SU-DHL-6 (cell line): ENCODE measurements around the gene SCYL2.
A peak's percentile ranks its signal among the peaks of the same experiment; 100 is the strongest.

Source experiments
- H2AFZ ChIP-seq: fragments of 200-600 bp; sonication (generic); 2 replicates; pipeline ENCODE4 v1.6.1; 2014; ENCODE audit warnings: low read depth, mild to moderate bottlenecking, moderate library complexity, mixed read lengths, antibody characterized with exemption, low read length; ENCODE audit not compliant: severe bottlenecking
- H3F3A ChIP-seq: fragments of 200-600 bp; shearing (Covaris generic); 2 replicates; pipeline ENCODE4 v1.6.0; 2016; ENCODE audit warnings: antibody characterized with exemption, mild to moderate bottlenecking; ENCODE audit not compliant: insufficient read depth
- H3K27ac ChIP-seq: fragments of 200-600 bp; sonication (generic); 2 replicates; pipeline ENCODE4 v1.5.1; 2016; ENCODE audit warnings: low read depth, mild to moderate bottlenecking, low read length, moderate library complexity, mixed read lengths
- H3K27me3 ChIP-seq: fragments of 200-600 bp; sonication (generic), shearing (Covaris generic); 2 replicates; pipeline ENCODE4 v1.6.0; 2014; ENCODE audit warnings: mild to moderate bottlenecking, low read length
- H3K36me3 ChIP-seq: fragments of 200-600 bp; sonication (generic); 2 replicates; pipeline ENCODE4 v1.6.1; 2014; ENCODE audit warnings: mild to moderate bottlenecking, low read length, mixed read lengths
- H3K4me2 ChIP-seq: fragments of 300-600, 200-600 bp; shearing (Covaris generic), sonication (generic); 2 replicates; pipeline ENCODE4 v1.6.0; 2014; ENCODE audit warnings: low read length, low read depth, mild to moderate bottlenecking; ENCODE audit not compliant: poor library complexity, severe bottlenecking
- H3K4me3 ChIP-seq: fragments of 200-600 bp; sonication (generic); 2 replicates; pipeline ENCODE4 v1.5.1; 2014; ENCODE audit warnings: antibody characterized with exemption, low read length, mild to moderate bottlenecking, mixed read lengths; ENCODE audit not compliant: insufficient read depth, poor library complexity, severe bottlenecking
- H3K79me2 ChIP-seq: fragments of 200-600 bp; sonication (generic); 2 replicates; pipeline ENCODE4 v1.6.1; 2014; ENCODE audit warnings: mild to moderate bottlenecking, low read length, moderate library complexity; ENCODE audit not compliant: insufficient read depth
- H3K9ac ChIP-seq: fragments of 200-600 bp; sonication (generic); 2 replicates; pipeline ENCODE4 v1.7.0; 2014; ENCODE audit warnings: mild to moderate bottlenecking, low read length
- H3K9me2 ChIP-seq: fragments of 200-600 bp; sonication (generic); replicated peaks from 2 replicates; pipeline ENCODE4 v1.6.1; 2014; ENCODE audit warnings: low read length; ENCODE audit not compliant: insufficient read depth
- H3K9me3 ChIP-seq: fragments of 200-600 bp; sonication (generic); 2 replicates; pipeline ENCODE4 v1.6.1; 2014; ENCODE audit warnings: low read length, mixed read lengths; ENCODE audit not compliant: insufficient read depth
- H4K20me1 ChIP-seq: fragments of 200-600 bp; sonication (generic); 2 replicates; pipeline ENCODE4 v1.6.1; 2014; ENCODE audit warnings: low read depth, mild to moderate bottlenecking, antibody characterized with exemption, low read length, moderate library complexity, mixed read lengths
- EZH2phosphoT487 ChIP-seq: fragments of 200-600 bp; sonication (generic), shearing (Covaris generic); conservative IDR thresholded peaks from 2 replicates; pipeline ENCODE4 v1.6.1; 2018; ENCODE audit warnings: mild to moderate bottlenecking, antibody characterized with exemption, low read length, moderate library complexity, mixed read lengths
- TF ChIP-seq, protein P1 (sequence below): fragments of 200-600 bp; sonication (generic); IDR thresholded peaks from one replicate; pipeline ENCODE4 v1.5.1; 2017; ENCODE audit warnings: antibody characterized with exemption, mild to moderate bottlenecking, low read length, moderate library complexity; ENCODE audit not compliant: insufficient read depth, poor library complexity, severe bottlenecking

The SCYL2 gene

DNA sequence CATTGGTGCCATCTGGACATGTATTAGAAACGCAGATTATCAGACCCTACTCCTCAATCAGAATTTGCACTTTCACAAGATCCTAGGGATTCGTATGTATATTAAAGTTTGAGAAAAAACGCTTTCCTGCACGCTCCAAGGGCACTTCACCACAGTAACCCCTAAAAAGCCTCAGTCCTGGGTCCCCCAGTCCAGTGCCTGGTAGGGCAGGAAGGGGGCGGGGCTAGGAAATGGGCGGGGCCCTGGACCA is 467 bp upstream of the SCYL2 start:
- Histone ChIP-seq H3K9ac (peak overlapping the region; percentile 90), H3F3A (no peaks in the 10 kb centered on the region), H3K36me3 (no peaks in the 10 kb centered on the region; the same call in 1 of the 2 replicates), H3K9me2 (no peaks in the 10 kb centered on the region), H4K20me1 (peaks cover 14% of the 10 kb centered on the region), H2AFZ (peak overlapping the region; percentile 87), H3K4me3 (peak overlapping the region; percentile 91), H3K27ac (peak overlapping the region; percentile 59), H3K9me3 (no peaks in the 10 kb centered on the region), H3K79me2 (peaks cover 39% of the 10 kb centered on the region), H3K4me2 (peak overlapping the region; percentile 91), H3K27me3 (no peaks in the 10 kb centered on the region)
- TF ChIP-seq, protein P1, sequence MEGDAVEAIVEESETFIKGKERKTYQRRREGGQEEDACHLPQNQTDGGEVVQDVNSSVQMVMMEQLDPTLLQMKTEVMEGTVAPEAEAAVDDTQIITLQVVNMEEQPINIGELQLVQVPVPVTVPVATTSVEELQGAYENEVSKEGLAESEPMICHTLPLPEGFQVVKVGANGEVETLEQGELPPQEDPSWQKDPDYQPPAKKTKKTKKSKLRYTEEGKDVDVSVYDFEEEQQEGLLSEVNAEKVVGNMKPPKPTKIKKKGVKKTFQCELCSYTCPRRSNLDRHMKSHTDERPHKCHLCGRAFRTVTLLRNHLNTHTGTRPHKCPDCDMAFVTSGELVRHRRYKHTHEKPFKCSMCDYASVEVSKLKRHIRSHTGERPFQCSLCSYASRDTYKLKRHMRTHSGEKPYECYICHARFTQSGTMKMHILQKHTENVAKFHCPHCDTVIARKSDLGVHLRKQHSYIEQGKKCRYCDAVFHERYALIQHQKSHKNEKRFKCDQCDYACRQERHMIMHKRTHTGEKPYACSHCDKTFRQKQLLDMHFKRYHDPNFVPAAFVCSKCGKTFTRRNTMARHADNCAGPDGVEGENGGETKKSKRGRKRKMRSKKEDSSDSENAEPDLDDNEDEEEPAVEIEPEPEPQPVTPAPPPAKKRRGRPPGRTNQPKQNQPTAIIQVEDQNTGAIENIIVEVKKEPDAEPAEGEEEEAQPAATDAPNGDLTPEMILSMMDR = no peak
- no peak for TF ChIP-seq EZH2phosphoT487

- Histone ChIP-seq H3K9me3 (no peaks in the 10 kb centered on the region), H3K9ac (peak overlapping the region; percentile 90), H3K27me3 (no peaks in the 10 kb centered on the region), H3K4me3 (peak overlapping the region; percentile 91), H3F3A (no peaks in the 10 kb centered on the region), H3K27ac (peak overlapping the region; percentile 59), H3K36me3 (no peaks in the 10 kb centered on the region; the same call in 1 of the 2 replicates), H2AFZ (peak overlapping the region; percentile 87), H3K9me2 (no peaks in the 10 kb centered on the region), H3K4me2 (peak overlapping the region; percentile 91), H4K20me1 (peaks cover 14% of the 10 kb centered on the region), H3K79me2 (peaks cover 51% of the 10 kb centered on the region)
- TF ChIP-seq, protein P1 = no peak
- TF ChIP-seq EZH2phosphoT487 = no peak
Observed at GRCh38 chr12:100267603-100268281, 765 bp downstream of the SCYL2 start.

GRCh38 chr12:100268835-100269564 is 2.0 kb downstream of the SCYL2 start:
- H3K4me2 ChIP-seq = peak overlapping the region; percentile 91
- H3K4me3 ChIP-seq = no peak overlapping the region
- H3K79me2 ChIP-seq = peaks cover 58% of the 10 kb centered on the region
- no peaks in the 10 kb centered on the region for H3F3A ChIP-seq
- H2AFZ ChIP-seq = no peak overlapping the region
- no peak for TF ChIP-seq EZH2phosphoT487
- TF ChIP-seq, protein P1 = no peak
- H3K9ac ChIP-seq = peak overlapping the region; percentile 90; the same call in 1 of the 2 replicates
- no peaks in the 10 kb centered on the region for H3K9me2 ChIP-seq
- no peak overlapping the region for H3K27ac ChIP-seq
- peaks cover 14% of the 10 kb centered on the region for H4K20me1 ChIP-seq
- H3K36me3 ChIP-seq = no peaks in the 10 kb centered on the region; the same call in 1 of the 2 replicates
- H3K27me3 ChIP-seq = no peaks in the 10 kb centered on the region
- H3K9me3 ChIP-seq = no peaks in the 10 kb centered on the region
